Measurements from ENCODE around the gene ENOX2. TPM values are rescaled to one million over a fixed set of nuclear protein-coding genes. Genes with fewer than 3 reads are reported as not detected.

Gene ENOX2
- total and polyA plus RNA-seq, 2 of the 13 experiments (the other 11 are each of a cell fraction or from before 2014, with no cell fraction given) = 5.9 to 8.5 TPM

DNA sequence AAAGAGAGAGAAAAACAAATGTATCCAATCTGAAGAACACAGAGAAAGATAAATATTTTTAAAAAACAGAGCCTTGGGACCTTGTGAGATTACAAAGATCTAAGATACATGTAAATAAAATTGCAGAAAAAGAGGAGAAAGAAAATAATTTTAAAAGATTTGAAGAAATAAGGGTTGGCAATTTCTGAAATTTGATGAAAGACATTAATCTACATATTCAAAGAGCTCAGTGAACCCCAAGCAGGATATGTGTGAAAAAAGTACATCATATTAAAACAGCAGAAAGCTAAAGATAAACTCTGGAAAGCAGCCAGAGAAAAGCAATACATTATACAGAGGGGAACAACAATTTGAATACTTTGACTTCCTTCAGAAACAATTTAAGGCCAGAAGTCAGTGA is 244.7 kb downstream of the ENOX2 start:
- no peak for FAIRE-seq
- POLR2A ChIA-PET = no interaction called here
- no peak for TF ChIP-seq PRMT3 (CRISPR knock-in tag; IDR thresholded peaks at IDR 0.05; ENCODE audit: borderline replicate concordance, low read depth)
- TF ChIP-seq NFE2 (CRISPR knock-in tag; IDR thresholded peaks at IDR 0.05) = no peak
- H4K20me1 ChIP-seq (ENCODE audit: insufficient read depth, low read length) = no peaks in the 10 kb centered on the region
- H3K9me3 ChIP-seq (ENCODE audit: low read length) = no peaks in the 10 kb centered on the region
- H3K27ac ChIP-seq (ENCODE audit: extremely low read length, insufficient read depth, low read length) = no peak overlapping the region
- H3K4me1 ChIP-seq (ENCODE audit: insufficient read depth, low read length) = no peaks in the 10 kb centered on the region
- intact Hi-C loops (cut with micrococcal nuclease; ENCODE audit: unreplicated experiment) (no loop called here), in situ Hi-C loops (cut with HindIII; ENCODE audit: extremely low pct_ligation_motif_present, low pct_unique_long_range_greater_than_20kb) (no loop called here)
- H3K9ac ChIP-seq (ENCODE audit: insufficient read depth, low read depth, low read length) = no peak overlapping the region
- no peaks in the 10 kb centered on the region for H3K79me2 ChIP-seq (ENCODE audit: insufficient read depth, low read length)
- DNase-seq (ENCODE audit: low spot score) = no peak
- CTCF ChIA-PET (ENCODE audit: low intra/inter-chr PET ratio, low total read pairs) = no interaction called here
- H3K4me2 ChIP-seq (ENCODE audit: low read depth, low read length) = no peak overlapping the region
- no peaks in the 10 kb centered on the region for H3K27me3 ChIP-seq (ENCODE audit: control insufficient read depth in 1 of 2, insufficient read depth in 2 of 2, low read length in 2 of 2)
- H3K36me3 ChIP-seq (replicated peaks in 1 of 2; ENCODE audit: control insufficient read depth in 1 of 2, insufficient read depth in 2 of 2, low read length in 2 of 2) = no peaks in the 10 kb centered on the region
- H3K4me3 ChIP-seq (replicated peaks in 1 of 3; ENCODE audit: insufficient read depth in 1 of 3, low read depth in 2 of 3, low read length in 3 of 3) = no peak overlapping the region
- no peak for ATAC-seq
- no peak overlapping the region for H2AFZ ChIP-seq (ENCODE audit: low read length)
- no TSS peak for BruUV-seq (replicated peaks)

GRCh38 chrX:130654409-130654950 is 248.5 kb downstream of the ENOX2 start:
- in situ Hi-C loops (cut with HindIII; ENCODE audit: extremely low pct_ligation_motif_present, low pct_unique_long_range_greater_than_20kb) = no loop called here
- H2AFZ ChIP-seq (ENCODE audit: low read length) = no peak overlapping the region

More at GRCh38 chrX:130654409-130654950, 248.5 kb downstream of the ENOX2 start:
- Histone ChIP-seq H3K4me3 (replicated peaks in 1 of 3; ENCODE audit: insufficient read depth in 1 of 3, low read depth in 2 of 3, low read length in 3 of 3) (no peak overlapping the region), H3K27ac (ENCODE audit: extremely low read length, insufficient read depth, low read length) (no peak overlapping the region), H3K79me2 (ENCODE audit: insufficient read depth, low read length) (no peaks in the 10 kb centered on the region), H4K20me1 (ENCODE audit: insufficient read depth, low read length) (no peaks in the 10 kb centered on the region), H3K36me3 (replicated peaks in 1 of 2; ENCODE audit: control insufficient read depth in 1 of 2, insufficient read depth in 2 of 2, low read length in 2 of 2) (no peaks in the 10 kb centered on the region), H3K9ac (ENCODE audit: insufficient read depth, low read depth, low read length) (no peak overlapping the region), H3K4me1 (ENCODE audit: insufficient read depth, low read length) (no peaks in the 10 kb centered on the region), H3K9me3 (ENCODE audit: low read length) (no peaks in the 10 kb centered on the region), H3K4me2 (ENCODE audit: low read depth, low read length) (no peak overlapping the region), H3K27me3 (ENCODE audit: control insufficient read depth in 1 of 2, insufficient read depth in 2 of 2, low read length in 2 of 2) (no peaks in the 10 kb centered on the region)
- TF ChIP-seq ZIK1 (CRISPR knock-in tag; IDR thresholded peaks at IDR 0.05; ENCODE audit: borderline replicate concordance, low read depth) (no peak), FOSL1 (CRISPR knock-in tag; IDR thresholded peaks at IDR 0.05; ENCODE audit: borderline replicate concordance) (no peak), KAT8 (CRISPR knock-in tag; IDR thresholded peaks at IDR 0.05) (no peak), SAFB2 (CRISPR knock-in tag; IDR thresholded peaks at IDR 0.05; ENCODE audit: borderline replicate concordance, low read depth) (no peak)
- BruUV-seq (replicated peaks) = no TSS peak
- WGBS (ENCODE audit: low lambda C conversion rate) = 96% methylated on average over 4 of the region's 4 CpGs
- intact Hi-C loops (cut with micrococcal nuclease; ENCODE audit: unreplicated experiment) = no loop called here
- ATAC-seq (no peak), FAIRE-seq (no peak), DNase-seq (ENCODE audit: low spot score) (no peak)
- ChIA-PET POLR2A (no interaction called here), CTCF (ENCODE audit: low intra/inter-chr PET ratio, low total read pairs) (no interaction called here)

Measured in HepG2 (cell line).